Heart left ventricle (tissue), 16 donors: ENCODE data around the gene MSH3. TPM values are rescaled to one million over a fixed set of nuclear protein-coding genes. Genes with fewer than 3 reads are reported as not detected.

Experiments used
- ATAC-seq, 4 donors: fragments of 200-7000 bp; cut with Tn5 transposase; one replicate each; pipeline ENCODE4 v1.9.1; 2020 to 2022; ENCODE audit warnings: moderate library complexity in 4 of 4, mild to moderate bottlenecking in 3 of 4, moderate number of reproducible peaks in 1 of 4
- DNase-seq, 5 donors: peaks; one replicate each; pipeline ENCODE4 v3.0.0-alpha.2; 2020
- H3K27ac ChIP-seq, 12 donors: fragments of 200-600 bp; sonication (generic) in 4 of 12; one replicate each; pipeline versions ENCODE4 v1.5.0 to v1.8.0; 2016 to 2022; ENCODE audit warnings: mild to moderate bottlenecking in 2 of 12
- H3K27me3 ChIP-seq, 9 donors: fragments of 200-600 bp; sonication (generic) in 2 of 9; one replicate each; pipeline versions ENCODE4 v1.5.1 to v1.8.0; 2016 to 2022; ENCODE audit warnings: mild to moderate bottlenecking in 3 of 9
- H3K36me3 ChIP-seq, 9 donors: fragments of 200-600 bp; sonication (generic) in 2 of 9; one replicate each; pipeline versions ENCODE4 v1.5.0 to v1.8.0; 2018 to 2022; ENCODE audit warnings: mild to moderate bottlenecking in 2 of 9
- H3K4me1 ChIP-seq, 12 donors: fragments of 200-600 bp; sonication (generic) in 4 of 12; one replicate each; pipeline versions ENCODE4 v1.5.0 to v1.8.0; 2016 to 2022; ENCODE audit warnings: mild to moderate bottlenecking in 3 of 12
- H3K4me3 ChIP-seq, 12 donors: fragments of 200-600 bp; sonication (generic) in 4 of 12; one replicate each; pipeline versions ENCODE4 v1.5.0 to v1.8.0; 2017 to 2022; ENCODE audit warnings: mild to moderate bottlenecking in 9 of 12, moderate library complexity in 4 of 12
- H3K9me3 ChIP-seq, 12 donors: fragments of 200-600 bp; sonication (generic) in 4 of 12; one replicate each; pipeline versions ENCODE4 v1.5.0 to v1.8.0; 2016 to 2022; ENCODE audit warnings: mild to moderate bottlenecking in 1 of 12
- POLR2A ChIP-seq, 2 donors: fragments of 450-650 bp; IDR thresholded peaks; one replicate each; pipeline ENCODE4 v1.6.1; 2017; ENCODE audit warnings: antibody characterized with exemption in 2 of 2, mild to moderate bottlenecking in 2 of 2, moderate library complexity in 2 of 2
- WGBS, 4 donors: extraction: QIAGEN DNeasy Blood & Tissue Kit in 2 of 4; methylation state at CpG; one replicate each; pipeline versions ENCODE4 v1.1.5 to v1.1.7; 2013 to 2018; 5-methylcytosine and 5-hydroxymethylcytosine counted together
- intact Hi-C, 10 donors: fragments of 100-400 bp; cut with DNase I; formaldehyde crosslinking; loops; one replicate each; pipeline versions ENCODE4 v1.11.1 to v1.14.2; 2022
- polyA plus RNA-seq, 2 donors: library from polyadenylated mRNA; stranded (reverse); fragments of 200-250 nt; gene quantifications; one replicate each; pipeline ENCODE4 v1.2.3, GENCODE V29; 2013
- total RNA-seq, 9 donors: library from RNA; depleted of rRNA in 2 of 9; stranded (reverse); fragments of >200 nt in 2 of 9; fragmentation: NEBNext Ultra II Directional in 3 of 9; extraction: Animal tissue kit (Norgen Biotek cat#: 25700) in 3 of 9; gene quantifications; one replicate each; pipeline versions ENCODE4 v1.1.0 to v1.2.4, GENCODE V29; 2016 to 2023
- TF ChIP-seq, protein P1 (sequence below), 12 donors: fragments of 200-600 bp; sonication (generic) in 4 of 12; IDR thresholded peaks; one replicate each; pipeline versions ENCODE4 v1.5.0 to v1.8.0; 2018 to 2022; ENCODE audit warnings: antibody characterized with exemption in 12 of 12, mild to moderate bottlenecking in 5 of 12
- donor health status: ischemic (EF 13 %, LVEDD 7.1; RV severe dilation, severe dysfunction).
- donor health status: healthy with polysubstance abuse.
- donor health status: DM: no; HTN: yes; CAD: no.
- donor health status: DM: no; HTN: no; CAD: no.
- donor health status: ischemic (EF 25% LVEDD 6.9; RV normal size, moderate dysfunction).
- donor health status: ischemic (EF 25% LVEDD 5.7; RV mildly dilated, moderate dysfunction).
- donor health status: healthy.
- donor health status: DM: yes; HTN: yes; CAD: no.
- donor health status: ischemic (EF 35%, LVEDD 5.7; RV mildly dilated, moderate dysfunction).
- donor health status: nonischemic (EF 11% LVEDD 7.7; RV severe dilation, severe dysfunction).
- donor health status: DM: yes; HTN: yes; CAD: no.
- donor health status: PGD.
- donor health status: ischemic (EF 29% LVEDD 5.4; RV normal size, mild dysfunction).
- donor health status: nonischemic (EF 23%, LVEDD 6.1; RV moderate dilation, normal function).

Gene MSH3
- total and polyA plus RNA-seq, 11 donors = 2.9 to 15.8 (median 8.4) TPM

DNA sequence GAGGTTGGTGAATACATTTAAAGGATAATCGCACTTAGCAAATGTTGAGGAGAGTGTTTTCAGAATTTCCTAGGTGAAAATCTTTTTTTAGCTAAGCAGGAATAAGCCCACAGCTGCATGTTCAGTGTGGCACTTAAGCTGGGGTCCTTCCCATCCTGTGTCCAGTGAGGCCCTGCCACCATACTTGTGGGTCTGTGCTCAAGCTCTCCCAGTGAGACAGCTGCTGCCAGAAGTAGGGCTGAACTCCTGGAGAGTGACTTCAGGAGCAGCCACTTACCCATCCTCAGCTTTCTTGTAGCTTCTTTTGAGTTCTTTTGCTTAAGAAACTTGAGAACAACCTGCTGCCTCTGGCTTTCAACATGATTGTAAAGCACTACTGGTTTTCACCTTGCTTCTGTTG, 110.3 kb downstream of the MSH3 start:
- no peaks in the 10 kb centered on the region for H3K9me3 ChIP-seq
- no peaks in the 10 kb centered on the region for H3K4me1 ChIP-seq
- WGBS, 4 donors = 96 to 100% (median 99%) methylated on average over 1 of the region's 1 CpG
- no peaks in the 10 kb centered on the region for H3K27me3 ChIP-seq
- peaks cover 0 to 36% (median 8%) of the 10 kb centered on the region in 9 donors for H3K36me3 ChIP-seq
- ATAC-seq = no peak
- DNase-seq = no peak
- no peak overlapping the region for H3K27ac ChIP-seq
- H3K4me3 ChIP-seq = no peak overlapping the region
- TF ChIP-seq, protein P1, sequence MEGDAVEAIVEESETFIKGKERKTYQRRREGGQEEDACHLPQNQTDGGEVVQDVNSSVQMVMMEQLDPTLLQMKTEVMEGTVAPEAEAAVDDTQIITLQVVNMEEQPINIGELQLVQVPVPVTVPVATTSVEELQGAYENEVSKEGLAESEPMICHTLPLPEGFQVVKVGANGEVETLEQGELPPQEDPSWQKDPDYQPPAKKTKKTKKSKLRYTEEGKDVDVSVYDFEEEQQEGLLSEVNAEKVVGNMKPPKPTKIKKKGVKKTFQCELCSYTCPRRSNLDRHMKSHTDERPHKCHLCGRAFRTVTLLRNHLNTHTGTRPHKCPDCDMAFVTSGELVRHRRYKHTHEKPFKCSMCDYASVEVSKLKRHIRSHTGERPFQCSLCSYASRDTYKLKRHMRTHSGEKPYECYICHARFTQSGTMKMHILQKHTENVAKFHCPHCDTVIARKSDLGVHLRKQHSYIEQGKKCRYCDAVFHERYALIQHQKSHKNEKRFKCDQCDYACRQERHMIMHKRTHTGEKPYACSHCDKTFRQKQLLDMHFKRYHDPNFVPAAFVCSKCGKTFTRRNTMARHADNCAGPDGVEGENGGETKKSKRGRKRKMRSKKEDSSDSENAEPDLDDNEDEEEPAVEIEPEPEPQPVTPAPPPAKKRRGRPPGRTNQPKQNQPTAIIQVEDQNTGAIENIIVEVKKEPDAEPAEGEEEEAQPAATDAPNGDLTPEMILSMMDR (IDR thresholded peaks at IDR 0.05) = no peak
- no peak for TF ChIP-seq POLR2A (IDR thresholded peaks at IDR 0.05)
- intact Hi-C loops = no loop called here

DNA sequence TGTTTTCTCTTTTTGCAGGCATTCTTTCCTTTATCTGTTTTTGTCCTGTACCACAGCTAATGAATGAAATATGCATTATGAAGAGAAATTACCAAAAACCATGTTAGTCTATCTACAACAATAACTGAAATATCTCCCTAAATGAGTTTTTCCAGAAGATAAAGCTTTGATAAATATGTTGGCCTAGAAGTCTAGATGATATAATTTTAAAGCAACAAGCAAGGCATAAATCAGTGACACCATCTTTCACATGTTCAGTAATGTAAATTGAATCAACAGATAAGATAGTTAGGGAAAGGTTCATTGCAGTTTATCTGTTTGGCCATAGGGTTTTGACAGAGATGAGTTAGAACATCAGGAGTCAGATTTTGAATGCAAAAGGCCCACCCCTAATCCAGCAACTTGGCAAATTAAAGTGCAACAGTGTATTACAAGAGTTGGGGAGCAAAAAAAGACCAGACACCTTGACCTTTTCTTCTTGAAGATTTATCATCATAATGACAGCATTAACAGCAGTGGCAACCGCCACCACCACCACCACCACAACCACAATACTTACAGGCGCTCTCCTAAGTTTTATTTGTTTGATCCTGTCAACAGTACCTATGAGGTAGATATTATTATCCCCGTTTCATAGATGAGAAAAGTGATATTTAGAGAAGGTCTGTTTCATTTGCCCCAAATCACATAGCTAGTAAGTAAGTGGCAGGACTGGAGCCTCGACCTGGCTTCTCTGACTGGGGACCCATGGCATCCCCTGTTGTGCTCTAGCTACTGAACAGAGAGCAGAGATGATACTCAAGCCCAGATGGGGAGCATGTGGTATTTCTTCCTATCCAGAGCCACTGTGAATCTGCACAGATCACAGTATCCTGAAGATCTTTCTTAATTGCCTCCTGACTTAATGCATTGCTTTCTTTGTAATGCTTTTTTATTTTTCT, 123.2 kb downstream of the MSH3 start:
- H3K27ac ChIP-seq = no peak overlapping the region
- no peak overlapping the region for H3K4me3 ChIP-seq
- no peak for DNase-seq
- H3K9me3 ChIP-seq = no peaks in the 10 kb centered on the region
- 89 to 94% (median 92%) methylated on average over 4 of the region's 4 CpGs for WGBS, 4 donors
- ATAC-seq = no peak
- no peaks in the 10 kb centered on the region for H3K27me3 ChIP-seq
- no peaks in the 10 kb centered on the region for H3K4me1 ChIP-seq
- TF ChIP-seq POLR2A (IDR thresholded peaks at IDR 0.05) = no peak
- TF ChIP-seq, protein P1 (IDR thresholded peaks at IDR 0.05) = no peak
- intact Hi-C loops = no loop called here
- H3K36me3 ChIP-seq = peaks cover 0 to 63% (median 17%) of the 10 kb centered on the region in 9 donors

DNA sequence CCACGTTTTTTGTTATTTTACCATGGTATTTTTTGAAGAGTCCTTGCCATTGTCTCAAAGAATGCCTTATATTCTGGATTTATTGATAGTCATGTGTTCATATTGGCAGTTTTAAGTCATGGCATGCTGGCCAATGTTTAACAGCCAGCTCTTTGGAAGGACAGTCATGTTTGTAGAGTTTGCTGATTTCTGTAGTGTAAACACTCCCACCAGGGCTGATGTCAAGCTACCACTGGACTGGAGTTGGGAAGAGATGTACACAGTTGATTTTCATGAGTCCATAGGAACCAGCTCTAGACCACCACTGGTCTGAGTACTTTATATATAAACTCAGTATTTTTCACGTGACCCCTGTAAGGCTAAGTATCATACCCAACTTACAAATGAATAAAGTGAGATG, 125.6 kb downstream of the MSH3 start:
- no peak for ATAC-seq
- Histone ChIP-seq H3K27me3 (no peaks in the 10 kb centered on the region), H3K36me3 (peaks cover 0 to 68% (median 17%) of the 10 kb centered on the region in 9 donors), H3K9me3 (no peaks in the 10 kb centered on the region), H3K27ac (no peak overlapping the region), H3K4me1 (no peaks in the 10 kb centered on the region), H3K4me3 (no peak overlapping the region)
- no peak for TF ChIP-seq POLR2A (IDR thresholded peaks at IDR 0.05)
- TF ChIP-seq, protein P1 (IDR thresholded peaks at IDR 0.05) = no peak
- DNase-seq = no peak
- intact Hi-C loops = no loop called here
- 92 to 99% (median 97%) methylated on average over 2 of the region's 2 CpGs for WGBS, 4 donors

DNA sequence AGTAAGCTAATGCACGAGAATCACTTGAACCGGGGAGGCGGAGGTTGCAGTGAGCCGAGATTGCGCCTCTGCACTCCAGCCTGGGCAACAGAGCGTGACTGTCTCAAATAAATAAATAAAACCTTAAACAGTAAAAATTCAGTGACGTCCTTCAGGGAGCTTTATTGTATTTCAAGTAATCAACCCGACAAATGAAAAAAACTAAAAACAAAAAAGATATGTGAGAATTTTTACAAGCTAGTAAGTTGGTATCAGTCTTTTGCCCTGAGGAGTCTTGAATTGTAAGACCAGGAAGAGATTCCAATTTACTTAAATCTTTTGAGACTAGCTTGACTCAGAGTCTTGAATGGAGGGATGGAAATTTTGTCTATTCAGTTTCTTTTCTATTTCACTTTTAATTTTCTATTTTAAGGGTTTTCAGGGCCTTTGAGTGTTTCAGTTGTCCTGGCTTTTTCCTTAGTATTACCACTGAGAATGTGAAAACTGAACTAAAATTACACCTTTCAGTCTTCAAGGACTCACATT, 126.4 kb downstream of the MSH3 start:
- H3K9me3 ChIP-seq = no peaks in the 10 kb centered on the region
- DNase-seq (no peak), ATAC-seq (no peak)
- H3K27ac ChIP-seq = no peak overlapping the region
- no peak for TF ChIP-seq POLR2A (IDR thresholded peaks at IDR 0.05)
- TF ChIP-seq, protein P1 (IDR thresholded peaks at IDR 0.05) = no peak
- no peak overlapping the region for H3K4me3 ChIP-seq
- intact Hi-C loops = no loop called here
- no peaks in the 10 kb centered on the region for H3K27me3 ChIP-seq
- no peaks in the 10 kb centered on the region for H3K4me1 ChIP-seq
- H3K36me3 ChIP-seq = peaks cover 0 to 66% (median 17%) of the 10 kb centered on the region in 9 donors
- 97 to 99% (median 98%) methylated on average over 8 of the region's 8 CpGs for WGBS, 4 donors
